ENCODE results near the gene ALKBH6.
A peak's percentile ranks its signal among the peaks of the same experiment; 100 is the strongest.

The ALKBH6 gene

DNA sequence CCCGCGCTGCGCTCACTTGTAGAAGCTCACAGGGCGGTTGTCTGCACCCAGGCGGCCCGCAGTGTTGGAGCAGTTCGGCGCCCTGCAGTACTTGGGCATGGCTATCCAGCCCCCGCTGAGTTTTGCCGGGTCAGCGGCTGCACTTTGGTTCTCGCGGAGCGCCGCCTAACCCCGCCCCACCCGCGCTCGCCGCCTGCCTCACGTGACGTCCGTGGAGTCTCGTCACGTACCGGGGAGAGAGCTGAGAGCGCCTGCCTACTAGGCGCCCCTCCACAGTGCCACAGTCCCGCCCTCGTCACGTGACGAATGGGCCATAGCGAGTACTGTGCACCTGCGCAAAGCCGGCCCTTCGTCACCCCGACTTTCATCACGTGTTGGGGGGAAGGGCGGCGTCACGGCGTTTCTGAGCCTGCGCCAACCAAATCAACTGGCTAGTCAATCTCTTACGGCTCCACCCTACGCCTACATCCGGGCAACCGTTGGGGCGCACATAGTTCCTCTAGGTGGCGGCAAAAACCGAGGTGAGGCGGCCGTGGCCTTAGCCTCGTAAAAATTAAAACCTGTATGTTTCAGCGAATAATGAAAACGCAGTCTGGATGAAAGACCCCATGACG lies 40.2 kb upstream of the ALKBH6 start, which contains the start of gene THAP8:
THAP8 (minus strand) TSS at position 167 of the 614 bp plus-strand sequence; CDS start at position 99, 68 bp downstream.
- peak within 1 kb of the TSS; percentile 74 for H3K4me3 ChIP-seq (ENCODE audit: low read depth, low read length)
- DNase-seq (ENCODE audit: low read depth): peak; percentile 100
- TF ChIP-seq CTCF (conservative IDR thresholded peaks at IDR 0.05; ENCODE audit: low read depth, low read length): peak; percentile 69

- H3K4me3 ChIP-seq (ENCODE audit: low read depth, low read length): no peak overlapping the region
- no peak for DNase-seq (ENCODE audit: low read depth)
- TF ChIP-seq CTCF (conservative IDR thresholded peaks at IDR 0.05; ENCODE audit: low read depth, low read length): no peak
Measured at GRCh38 chr19:36051637-36052036, 37.6 kb upstream of the ALKBH6 start.

DNA sequence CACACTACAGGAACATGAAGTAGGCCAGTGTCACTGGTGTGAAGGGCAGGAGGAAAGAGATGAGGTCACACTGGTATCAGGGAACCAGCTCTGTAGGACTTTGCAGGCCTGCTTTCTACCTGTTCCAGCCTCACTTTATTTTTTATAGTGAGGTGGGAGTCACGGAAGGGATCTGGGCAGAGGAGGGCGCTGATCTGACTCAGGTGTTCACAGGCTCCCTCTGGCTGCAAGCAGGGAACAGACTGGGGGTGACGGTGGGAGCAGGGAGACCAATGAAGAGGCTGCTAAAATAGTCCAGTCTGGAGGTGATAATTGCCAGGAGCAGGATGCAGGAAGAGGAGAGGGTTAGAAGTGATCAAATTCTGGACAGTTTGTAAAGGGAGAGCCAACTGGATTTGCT lies 37.2 kb upstream of the ALKBH6 start:
- peak; percentile 65 for TF ChIP-seq CTCF (conservative IDR thresholded peaks at IDR 0.05; ENCODE audit: low read depth, low read length)
- no peak overlapping the region for H3K4me3 ChIP-seq (ENCODE audit: low read depth, low read length)
- DNase-seq (ENCODE audit: low read depth): peak; percentile 29

GRCh38 chr19:36049080-36049698 lies 35.2 kb upstream of the ALKBH6 start:
- TF ChIP-seq CTCF (conservative IDR thresholded peaks at IDR 0.05; ENCODE audit: low read depth, low read length): no peak
- no peak for DNase-seq (ENCODE audit: low read depth)
- no peak overlapping the region for H3K4me3 ChIP-seq (ENCODE audit: low read depth, low read length)

- no peak for DNase-seq (ENCODE audit: low read depth)
- TF ChIP-seq CTCF (conservative IDR thresholded peaks at IDR 0.05; ENCODE audit: low read depth, low read length): no peak
- H3K4me3 ChIP-seq (ENCODE audit: low read depth, low read length): no peak overlapping the region
Measured at GRCh38 chr19:36047835-36048234, 33.8 kb upstream of the ALKBH6 start.

GRCh38 chr19:36046443-36047050 lies 32.5 kb upstream of the ALKBH6 start:
- peak; percentile 40 for DNase-seq (ENCODE audit: low read depth)
- H3K4me3 ChIP-seq (ENCODE audit: low read depth, low read length): no peak overlapping the region
- no peak for TF ChIP-seq CTCF (conservative IDR thresholded peaks at IDR 0.05; ENCODE audit: low read depth, low read length)

Data from choroid plexus epithelial cell (primary cell).